Neural progenitor cell (in vitro differentiated cells): ENCODE data around the gene MRPS15. TPM values are rescaled to one million over a fixed set of nuclear protein-coding genes. Genes with fewer than 3 reads are reported as not detected.

Experiments used
- DNase-seq: peaks from one replicate; pipeline ENCODE4 v3.0.0-alpha.2; 2016; ENCODE audit warnings: low spot score
- H2AFZ ChIP-seq: fragments of 200-600 bp; sonication (generic); replicated peaks from 2 replicates; pipeline ENCODE4 v1.6.1; 2016; ENCODE audit warnings: antibody characterized with exemption
- H3F3A ChIP-seq: fragments of 200-600 bp; sonication (generic); 2 replicates; pipeline ENCODE4 v1.6.1; 2016; ENCODE audit warnings: antibody characterized with exemption, low read depth
- H3K27ac ChIP-seq: fragments of 200-600 bp; sonication (generic); 2 replicates; pipeline ENCODE4 v1.5.1; 2016; ENCODE audit warnings: mild to moderate bottlenecking
- H3K27me3 ChIP-seq: fragments of 200-600 bp; sonication (generic); 2 replicates; pipeline ENCODE4 v1.6.1; 2016; ENCODE audit warnings: mild to moderate bottlenecking, moderate library complexity
- H3K36me3 ChIP-seq: fragments of 200-600 bp; sonication (generic); 2 replicates; pipeline ENCODE4 v1.5.1; 2016
- H3K4me1 ChIP-seq: fragments of 200-600 bp; sonication (generic); 2 replicates; pipeline ENCODE4 v1.6.1; 2016; ENCODE audit warnings: mixed run types
- H3K4me2 ChIP-seq: fragments of 200-600 bp; sonication (generic); 2 replicates; pipeline ENCODE4 v1.6.1; 2016
- H3K4me3 ChIP-seq: fragments of 200-600 bp; sonication (generic); 2 replicates; pipeline ENCODE4 v1.5.1; 2016
- H3K79me2 ChIP-seq: fragments of 200-600 bp; sonication (generic); 2 replicates; pipeline ENCODE4 v1.6.1; 2016; ENCODE audit warnings: low read depth
- H3K9ac ChIP-seq: fragments of 200-600 bp; sonication (generic); 2 replicates; pipeline ENCODE4 v1.6.1; 2016
- H3K9me3 ChIP-seq: fragments of 200-600 bp; sonication (generic); 2 replicates; pipeline ENCODE4 v1.5.1; 2016; ENCODE audit warnings: low read depth
- H4K20me1 ChIP-seq: fragments of 200-600 bp; sonication (generic); 2 replicates; pipeline ENCODE4 v1.6.1; 2016; ENCODE audit warnings: low read depth
- H3K27ac Mint-ChIP-seq: 3 replicates; pipeline ENCODE4 v1.8.0; 2021; ENCODE audit warnings: mixed read lengths
- H3K27me3 Mint-ChIP-seq: 2 replicates; pipeline ENCODE4 v1.8.0; 2022; ENCODE audit warnings: low read depth, mild to moderate bottlenecking, inconsistent platforms, moderate library complexity, mixed read lengths; ENCODE audit not compliant: insufficient read depth
- H3K36me3 Mint-ChIP-seq: 3 replicates; pipeline ENCODE4 v1.8.0; 2021; ENCODE audit warnings: mixed read lengths
- H3K4me1 Mint-ChIP-seq: 3 replicates; pipeline ENCODE4 v1.8.0; 2021; ENCODE audit warnings: mixed read lengths
- H3K4me3 Mint-ChIP-seq: 3 replicates; pipeline ENCODE4 v1.8.0; 2021; ENCODE audit warnings: mild to moderate bottlenecking, moderate library complexity, mixed read lengths
- H3K9me3 Mint-ChIP-seq: 3 replicates; pipeline ENCODE4 v1.8.0; 2020; ENCODE audit warnings: mixed read lengths
- EZH2 ChIP-seq: fragments of 200-600 bp; sonication (generic); IDR thresholded peaks from 2 replicates; pipeline ENCODE4 v1.6.1; 2017; ENCODE audit warnings: antibody characterized with exemption, mild to moderate bottlenecking, moderate library complexity
- EZH2phosphoT487 ChIP-seq: fragments of 200-600 bp; sonication (generic); IDR thresholded peaks from 2 replicates; pipeline ENCODE4 v1.6.1; 2017; ENCODE audit warnings: antibody characterized with exemption
- total RNA-seq: library from RNA; depleted of rRNA; stranded (reverse); fragments of >200 nt; gene quantifications from 2 replicates; pipeline ENCODE4 v1.2.3, GENCODE V29; 2015; ENCODE audit warnings: low replicate concordance
- TF ChIP-seq, protein P1 (sequence below): fragments of 200-600 bp; sonication (generic); IDR thresholded peaks from 2 replicates; pipeline ENCODE4 v1.5.1; 2017; ENCODE audit warnings: antibody characterized with exemption, mild to moderate bottlenecking

The MRPS15 gene
- total RNA-seq, 1 donor from 2014 or later = 109 TPM

DNA sequence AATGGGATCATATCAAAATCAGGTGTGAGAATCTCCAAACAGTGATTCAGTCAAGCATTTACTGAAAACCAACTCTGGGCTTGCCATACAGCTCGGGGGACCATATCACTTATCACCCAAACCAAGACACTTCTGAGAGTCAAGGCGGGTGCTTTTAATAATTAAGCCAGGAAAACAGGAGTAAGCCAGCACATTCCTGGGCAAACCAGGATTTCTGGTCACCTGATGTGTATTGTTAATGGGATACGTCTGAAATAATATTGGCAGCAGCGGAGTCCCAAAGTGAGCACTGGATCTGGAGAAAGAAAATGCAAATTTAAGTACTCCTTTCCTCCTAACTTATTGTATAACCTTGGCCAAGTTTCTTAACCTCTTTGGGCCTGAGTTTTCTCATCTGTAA is 31.6 kb downstream of the MRPS15 start:
- Histone ChIP-seq H4K20me1 (no peaks in the 10 kb centered on the region), H3K9ac (no peak overlapping the region), H3K27me3 (no peaks in the 10 kb centered on the region), H3K27ac (no peak overlapping the region), H3K79me2 (no peaks in the 10 kb centered on the region), H2AFZ (no peak overlapping the region), H3K4me2 (no peak overlapping the region), H3F3A (no peaks in the 10 kb centered on the region), H3K4me3 (no peak overlapping the region), H3K36me3 (no peaks in the 10 kb centered on the region), H3K9me3 (no peaks in the 10 kb centered on the region), H3K4me1 (no peaks in the 10 kb centered on the region)
- Mint-ChIP-seq H3K4me3 (no peak overlapping the region), H3K36me3 (peaks cover 19% of the 10 kb centered on the region), H3K9me3 (no peaks in the 10 kb centered on the region), H3K4me1 (no peaks in the 10 kb centered on the region), H3K27me3 (peaks cover 3% of the 10 kb centered on the region), H3K27ac (no peak overlapping the region)
- no peak for DNase-seq
- TF ChIP-seq, protein P1, sequence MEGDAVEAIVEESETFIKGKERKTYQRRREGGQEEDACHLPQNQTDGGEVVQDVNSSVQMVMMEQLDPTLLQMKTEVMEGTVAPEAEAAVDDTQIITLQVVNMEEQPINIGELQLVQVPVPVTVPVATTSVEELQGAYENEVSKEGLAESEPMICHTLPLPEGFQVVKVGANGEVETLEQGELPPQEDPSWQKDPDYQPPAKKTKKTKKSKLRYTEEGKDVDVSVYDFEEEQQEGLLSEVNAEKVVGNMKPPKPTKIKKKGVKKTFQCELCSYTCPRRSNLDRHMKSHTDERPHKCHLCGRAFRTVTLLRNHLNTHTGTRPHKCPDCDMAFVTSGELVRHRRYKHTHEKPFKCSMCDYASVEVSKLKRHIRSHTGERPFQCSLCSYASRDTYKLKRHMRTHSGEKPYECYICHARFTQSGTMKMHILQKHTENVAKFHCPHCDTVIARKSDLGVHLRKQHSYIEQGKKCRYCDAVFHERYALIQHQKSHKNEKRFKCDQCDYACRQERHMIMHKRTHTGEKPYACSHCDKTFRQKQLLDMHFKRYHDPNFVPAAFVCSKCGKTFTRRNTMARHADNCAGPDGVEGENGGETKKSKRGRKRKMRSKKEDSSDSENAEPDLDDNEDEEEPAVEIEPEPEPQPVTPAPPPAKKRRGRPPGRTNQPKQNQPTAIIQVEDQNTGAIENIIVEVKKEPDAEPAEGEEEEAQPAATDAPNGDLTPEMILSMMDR = no peak
- TF ChIP-seq EZH2 = no peak
- TF ChIP-seq EZH2phosphoT487 = no peak

DNA sequence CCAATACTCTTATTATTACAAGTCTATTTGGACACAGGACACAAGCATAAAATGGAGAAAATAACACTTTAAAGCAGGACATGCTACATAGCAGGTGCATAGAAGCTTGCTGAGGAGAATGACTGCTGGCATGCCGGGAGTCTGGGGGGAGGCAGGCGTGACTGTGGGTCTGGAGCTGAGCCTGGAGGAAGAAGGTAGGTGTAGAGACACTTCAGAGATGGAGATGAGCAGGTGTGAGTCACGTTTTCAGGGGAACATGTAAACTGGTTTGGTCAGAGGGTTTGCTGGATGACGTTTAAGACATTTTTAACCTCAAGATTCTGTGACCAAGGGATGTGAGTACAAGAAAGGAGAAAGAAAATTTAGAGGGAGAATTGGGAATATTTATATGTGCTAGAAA is 38.4 kb downstream of the MRPS15 start:
- peaks cover 3% of the 10 kb centered on the region for H3K4me1 Mint-ChIP-seq
- no peak overlapping the region for H3K4me3 Mint-ChIP-seq
- Histone ChIP-seq H3K9me3 (no peaks in the 10 kb centered on the region), H3K4me2 (no peak overlapping the region), H3K4me3 (no peak overlapping the region), H3K4me1 (no peaks in the 10 kb centered on the region), H4K20me1 (no peaks in the 10 kb centered on the region), H3K9ac (no peak overlapping the region), H3K79me2 (no peaks in the 10 kb centered on the region), H3K27ac (no peak overlapping the region), H2AFZ (no peak overlapping the region), H3K27me3 (no peaks in the 10 kb centered on the region), H3F3A (no peaks in the 10 kb centered on the region), H3K36me3 (no peaks in the 10 kb centered on the region)
- TF ChIP-seq, protein P1 = no peak
- no peak for TF ChIP-seq EZH2phosphoT487
- TF ChIP-seq EZH2 = no peak
- H3K27me3 Mint-ChIP-seq = peaks cover 10% of the 10 kb centered on the region
- no peak overlapping the region for H3K27ac Mint-ChIP-seq
- peaks cover 3% of the 10 kb centered on the region for H3K36me3 Mint-ChIP-seq
- H3K9me3 Mint-ChIP-seq = no peaks in the 10 kb centered on the region
- no peak for DNase-seq

DNA sequence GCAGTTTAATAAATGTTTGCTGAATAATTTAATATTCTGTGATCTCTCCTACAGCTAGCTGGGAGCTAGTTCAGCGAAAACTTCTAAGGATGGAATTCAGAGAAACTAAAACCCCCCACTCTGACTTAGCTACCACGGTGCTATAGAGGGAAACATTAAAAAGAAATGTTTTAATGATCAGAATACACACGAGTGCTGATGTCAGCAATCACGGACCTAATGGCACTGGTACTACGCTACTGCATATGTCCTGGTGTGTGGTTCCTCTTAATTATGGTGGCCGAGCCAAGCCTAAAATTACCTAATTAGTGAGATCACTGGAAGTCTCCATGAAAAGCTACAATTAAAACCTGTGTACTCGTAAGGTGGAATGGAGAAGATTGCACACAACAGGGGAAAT is 42.5 kb downstream of the MRPS15 start:
- H3K36me3 ChIP-seq = no peaks in the 10 kb centered on the region
- no peaks in the 10 kb centered on the region for H3K79me2 ChIP-seq
- H3K27me3 ChIP-seq = no peaks in the 10 kb centered on the region
- no peaks in the 10 kb centered on the region for H3K4me1 ChIP-seq
- Mint-ChIP-seq H3K4me1 (peaks cover 8% of the 10 kb centered on the region), H3K9me3 (no peaks in the 10 kb centered on the region), H3K36me3 (peaks cover 9% of the 10 kb centered on the region), H3K27me3 (peaks cover 9% of the 10 kb centered on the region), H3K27ac (no peak overlapping the region), H3K4me3 (no peak overlapping the region)
- no peaks in the 10 kb centered on the region for H4K20me1 ChIP-seq
- H3K4me3 ChIP-seq = no peak overlapping the region
- H3K9me3 ChIP-seq = no peaks in the 10 kb centered on the region
- H3K27ac ChIP-seq = no peak overlapping the region
- no peak overlapping the region for H2AFZ ChIP-seq
- no peak overlapping the region for H3K9ac ChIP-seq
- no peak for DNase-seq
- no peaks in the 10 kb centered on the region for H3F3A ChIP-seq
- TF ChIP-seq, protein P1 = no peak
- TF ChIP-seq EZH2 (no peak), EZH2phosphoT487 (no peak)
- no peak overlapping the region for H3K4me2 ChIP-seq
